A549 (cell line): ENCODE data around the gene IL1RL2.

Experiments used
- MYC ChIP-seq: IDR thresholded peaks from 2 replicates; pipeline ENCODE4 v1.6.1; 2012; ENCODE audit warnings: mild to moderate bottlenecking, inconsistent platforms, low read length, improper control_type of control experiment, borderline replicate concordance
- NFE2L2 ChIP-seq: fragments of 150-350 bp; conservative IDR thresholded peaks from 2 replicates; pipeline ENCODE4 v1.6.1; 2014; ENCODE audit warnings: low read length
- POLR2A ChIP-seq: IDR thresholded peaks from 2 replicates; pipeline ENCODE4 v1.6.1; 2012; ENCODE audit warnings: mild to moderate bottlenecking, low read length
- ZFP36 ChIP-seq: fragments of 450-650 bp; IDR thresholded peaks from 2 replicates; pipeline ENCODE4 v1.6.1; 2014; ENCODE audit warnings: borderline replicate concordance; ENCODE audit not compliant: partially characterized antibody
- TF ChIP-seq, protein P1 (sequence below): fragments of >200 bp; sonication (Bioruptor Twin); formaldehyde crosslinking; IDR thresholded peaks from 3 replicates; pipeline ENCODE4 v1.5.1; 2016
- TF ChIP-seq, protein P2 (sequence below): IDR thresholded peaks from 2 replicates; pipeline ENCODE4 v1.6.1; 2012

DNA sequence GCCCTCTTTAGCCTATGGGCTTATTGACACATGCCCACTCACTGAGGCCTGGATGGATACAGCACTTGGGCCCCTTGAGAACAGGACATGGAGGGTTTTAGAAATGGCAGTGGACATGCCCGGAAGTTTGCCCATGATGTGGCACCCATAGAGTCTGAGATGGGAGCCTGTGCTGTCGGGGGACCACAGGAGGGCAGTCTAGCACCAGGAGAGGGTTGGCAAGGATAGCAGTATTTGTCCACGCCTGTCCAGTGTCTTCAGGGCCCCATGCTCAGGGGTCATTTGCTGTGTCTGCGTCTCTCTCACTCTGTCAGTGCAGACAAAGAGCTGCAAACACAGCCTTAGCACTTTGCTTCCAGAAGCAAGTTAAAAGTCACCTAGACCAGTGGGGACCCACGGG, 48.7 kb downstream of the IL1RL2 start:
- no peak for TF ChIP-seq POLR2A
- TF ChIP-seq, protein P1, sequence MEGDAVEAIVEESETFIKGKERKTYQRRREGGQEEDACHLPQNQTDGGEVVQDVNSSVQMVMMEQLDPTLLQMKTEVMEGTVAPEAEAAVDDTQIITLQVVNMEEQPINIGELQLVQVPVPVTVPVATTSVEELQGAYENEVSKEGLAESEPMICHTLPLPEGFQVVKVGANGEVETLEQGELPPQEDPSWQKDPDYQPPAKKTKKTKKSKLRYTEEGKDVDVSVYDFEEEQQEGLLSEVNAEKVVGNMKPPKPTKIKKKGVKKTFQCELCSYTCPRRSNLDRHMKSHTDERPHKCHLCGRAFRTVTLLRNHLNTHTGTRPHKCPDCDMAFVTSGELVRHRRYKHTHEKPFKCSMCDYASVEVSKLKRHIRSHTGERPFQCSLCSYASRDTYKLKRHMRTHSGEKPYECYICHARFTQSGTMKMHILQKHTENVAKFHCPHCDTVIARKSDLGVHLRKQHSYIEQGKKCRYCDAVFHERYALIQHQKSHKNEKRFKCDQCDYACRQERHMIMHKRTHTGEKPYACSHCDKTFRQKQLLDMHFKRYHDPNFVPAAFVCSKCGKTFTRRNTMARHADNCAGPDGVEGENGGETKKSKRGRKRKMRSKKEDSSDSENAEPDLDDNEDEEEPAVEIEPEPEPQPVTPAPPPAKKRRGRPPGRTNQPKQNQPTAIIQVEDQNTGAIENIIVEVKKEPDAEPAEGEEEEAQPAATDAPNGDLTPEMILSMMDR, result no peak
- TF ChIP-seq ZFP36, result no peak
- TF ChIP-seq, protein P2, sequence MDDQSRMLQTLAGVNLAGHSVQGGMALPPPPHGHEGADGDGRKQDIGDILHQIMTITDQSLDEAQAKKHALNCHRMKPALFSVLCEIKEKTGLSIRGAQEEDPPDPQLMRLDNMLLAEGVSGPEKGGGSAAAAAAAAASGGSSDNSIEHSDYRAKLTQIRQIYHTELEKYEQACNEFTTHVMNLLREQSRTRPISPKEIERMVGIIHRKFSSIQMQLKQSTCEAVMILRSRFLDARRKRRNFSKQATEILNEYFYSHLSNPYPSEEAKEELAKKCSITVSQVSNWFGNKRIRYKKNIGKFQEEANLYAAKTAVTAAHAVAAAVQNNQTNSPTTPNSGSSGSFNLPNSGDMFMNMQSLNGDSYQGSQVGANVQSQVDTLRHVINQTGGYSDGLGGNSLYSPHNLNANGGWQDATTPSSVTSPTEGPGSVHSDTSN, result no peak
- no peak for TF ChIP-seq NFE2L2
- no peak for TF ChIP-seq MYC
